DLD1 (cell line): ENCODE results near the gene CEP112.
"Not testable (repeated sequence)": the region's sequence is repeated elsewhere in the genome, so short reads cannot be mapped to it uniquely, and the experiment has no call there.

Experiments used
- in situ Hi-C: cut with HindIII; loops from 2 replicates; pipeline ENCODE4 v1.10.0; 2017; ENCODE audit warnings: low sequenced_read_pairs

Gene CEP112

GRCh38 chr17:65751263-65751662 is 440.7 kb downstream of the CEP112 start:
- in situ Hi-C loops: no loop called here

DNA sequence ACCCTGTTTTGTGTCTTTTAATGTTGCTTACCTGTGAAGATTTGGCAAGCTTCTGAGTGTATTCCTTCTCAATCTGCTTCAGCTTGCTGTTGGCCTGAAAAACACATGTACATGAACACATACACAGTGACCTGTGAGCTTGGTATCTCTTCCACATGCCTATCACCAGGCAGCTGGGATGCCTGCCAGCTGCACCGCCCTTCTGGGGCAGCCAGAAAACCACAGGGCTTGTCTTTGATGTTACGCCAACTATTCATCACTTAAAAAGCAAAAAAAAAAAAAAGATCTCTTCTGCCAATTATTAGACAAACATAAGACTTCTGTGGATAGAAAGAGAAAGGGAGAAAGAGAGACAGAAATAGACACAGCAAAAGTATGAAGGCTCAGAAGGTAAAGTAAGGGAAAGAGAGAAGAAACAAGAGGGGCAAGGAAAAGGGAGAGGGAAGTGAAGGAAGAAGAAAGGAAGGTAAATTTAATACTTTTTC is 441.3 kb downstream of the CEP112 start:
- in situ Hi-C loops: no loop called here

- in situ Hi-C loops: no loop called here
Measured at GRCh38 chr17:65750166-65750565, 441.8 kb downstream of the CEP112 start.

DNA sequence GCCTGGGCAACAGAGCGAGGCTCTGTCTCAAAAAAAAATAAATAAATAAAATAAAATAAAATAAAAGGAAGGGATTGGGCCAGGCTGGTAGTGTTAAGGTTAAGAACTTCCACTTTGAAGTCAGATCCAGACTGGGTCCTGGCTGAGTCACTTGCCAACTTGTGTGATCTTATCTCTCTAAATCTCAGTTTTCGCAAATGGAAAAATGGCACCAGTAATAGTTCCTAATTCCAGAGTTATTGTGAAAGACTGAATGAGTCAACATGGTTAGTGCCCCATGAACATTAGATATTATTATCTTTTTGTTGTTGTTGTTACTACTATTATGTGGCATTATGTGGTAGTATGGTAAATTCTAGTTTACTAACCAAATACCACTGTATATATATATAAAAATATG is 442.5 kb downstream of the CEP112 start:
- in situ Hi-C loops: no loop called here

DNA sequence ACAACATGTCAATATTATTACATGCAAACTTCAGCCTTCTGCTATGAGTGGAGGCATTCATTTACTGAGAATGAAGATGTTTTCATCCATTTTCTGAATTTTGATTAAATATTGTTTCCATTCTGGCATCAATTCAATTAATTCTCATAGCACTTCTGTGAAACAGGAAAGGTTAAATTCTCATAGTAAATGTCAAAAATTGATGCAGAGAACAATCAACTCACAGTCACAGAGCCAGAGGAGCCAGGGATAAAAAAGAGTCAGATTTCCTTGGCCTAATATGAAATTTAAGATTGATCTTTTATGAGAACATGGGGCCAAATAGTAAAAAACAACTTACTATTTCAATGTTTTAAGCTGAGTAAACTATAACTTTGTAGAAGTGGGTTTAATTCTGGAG is 446.7 kb downstream of the CEP112 start:
- in situ Hi-C loops: no loop called here

- in situ Hi-C loops: no loop called here
Measured at GRCh38 chr17:65743308-65743655, 448.7 kb downstream of the CEP112 start.

DNA sequence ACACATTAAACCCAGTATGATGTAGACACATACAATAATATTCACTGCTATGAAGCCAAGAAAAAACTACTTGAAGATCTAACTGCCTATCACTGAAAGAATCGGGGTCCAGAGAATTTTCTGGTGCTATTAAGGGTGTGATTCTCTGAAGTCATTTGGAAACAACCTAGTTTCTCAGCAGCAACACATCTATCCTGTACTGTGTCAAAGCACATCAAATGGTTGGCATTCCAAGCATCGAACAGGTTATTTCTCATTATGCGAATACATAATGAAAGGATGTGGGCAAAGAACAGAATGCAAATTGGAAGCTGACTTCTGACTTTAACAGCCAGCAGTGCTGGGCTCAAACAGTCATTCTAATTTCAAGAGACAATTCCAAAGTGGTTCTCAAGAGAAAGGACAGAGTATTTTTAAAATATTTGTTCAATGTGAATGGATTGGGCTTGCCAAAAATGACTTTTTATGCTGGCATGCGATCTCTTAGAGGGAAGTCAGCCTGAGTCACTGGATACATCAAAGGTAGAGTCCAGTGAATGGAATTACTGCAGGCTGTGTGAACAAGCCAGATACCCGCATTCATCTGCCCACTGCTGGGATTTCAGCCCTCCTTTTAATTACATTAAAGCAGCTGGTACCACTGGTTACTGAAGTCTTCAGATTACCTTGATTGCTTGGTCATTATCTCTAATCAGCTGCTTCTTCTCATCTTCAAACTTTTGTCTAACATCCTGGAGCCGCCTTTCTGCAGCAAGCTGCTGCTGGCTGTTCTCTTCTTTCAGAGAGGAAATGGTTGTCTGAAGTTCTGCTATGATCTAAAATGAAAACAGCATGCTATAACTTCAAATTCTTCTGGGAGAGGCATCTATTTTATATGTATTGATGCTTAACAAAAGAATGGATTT is 449.3 kb downstream of the CEP112 start:
- in situ Hi-C loops: no loop called here

GRCh38 chr17:65741710-65742109 is 450.2 kb downstream of the CEP112 start:
- in situ Hi-C loops: no loop called here

DNA sequence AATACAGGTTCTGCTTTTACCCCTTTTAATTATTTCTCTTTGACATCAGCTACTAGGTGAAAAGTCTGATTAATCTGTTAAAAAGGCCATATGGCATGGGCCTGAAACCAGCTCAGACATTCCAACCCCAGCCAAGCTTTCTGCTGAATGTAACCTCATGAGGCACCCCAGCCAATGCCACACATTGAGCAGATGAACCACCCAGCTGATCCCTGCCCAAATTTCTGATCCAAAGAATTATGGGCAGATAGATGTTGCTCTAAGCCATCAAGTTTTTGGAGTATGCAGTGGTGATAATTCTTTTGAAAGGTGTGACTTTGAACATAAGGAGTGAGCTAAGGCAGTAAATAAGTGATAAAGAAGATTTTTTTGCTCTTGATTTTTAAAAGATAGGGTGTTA is 452.9 kb downstream of the CEP112 start:
- in situ Hi-C loops: no loop called here

DNA sequence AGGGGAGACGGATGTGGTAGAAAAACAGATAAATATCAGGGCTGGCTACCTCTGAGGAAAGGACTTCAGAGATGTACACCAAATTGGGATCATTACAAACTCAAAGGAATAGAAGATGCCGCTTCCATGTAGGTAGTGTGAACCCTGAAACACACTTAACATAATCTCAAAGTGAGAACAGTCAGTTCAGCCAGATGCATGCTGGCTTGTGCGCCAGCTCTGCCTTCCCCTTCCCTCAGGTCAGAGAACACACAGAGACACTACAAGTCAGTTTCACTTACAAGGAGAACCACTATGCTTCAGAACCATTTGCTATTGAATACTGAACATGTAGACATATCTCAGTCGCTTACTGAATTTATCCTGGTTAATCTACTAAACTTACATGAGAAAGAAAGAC is 454.5 kb downstream of the CEP112 start:
- in situ Hi-C loops: no loop called here

- in situ Hi-C loops: no loop called here
Measured at GRCh38 chr17:65733314-65733713, 458.6 kb downstream of the CEP112 start.

DNA sequence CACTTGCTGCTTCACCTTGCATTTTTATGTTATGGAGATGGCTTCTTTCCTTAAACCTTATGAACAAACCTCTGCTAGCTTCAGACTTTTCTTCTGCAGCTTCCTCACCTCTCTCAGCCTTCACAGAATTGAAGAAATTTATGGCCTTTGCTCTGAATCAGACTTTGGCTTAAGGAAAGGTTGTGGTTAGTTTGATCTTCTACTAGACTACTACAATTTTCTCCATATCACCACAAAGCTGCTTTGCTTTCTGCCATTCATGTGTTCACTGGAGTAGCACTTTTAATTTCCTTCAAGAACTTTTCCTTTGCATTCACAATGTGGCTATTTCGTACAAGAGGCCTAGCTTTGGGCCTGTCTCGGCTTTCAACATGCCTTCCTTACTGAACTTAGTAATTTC is 459.3 kb downstream of the CEP112 start:
- in situ Hi-C loops: not testable (repeated sequence)

GRCh38 chr17:65730711-65731169 is 461.2 kb downstream of the CEP112 start:
- in situ Hi-C loops: no loop called here

GRCh38 chr17:65729207-65729606 is 462.7 kb downstream of the CEP112 start:
- in situ Hi-C loops: no loop called here

GRCh38 chr17:65727832-65728231 is 464.1 kb downstream of the CEP112 start:
- in situ Hi-C loops: no loop called here

- in situ Hi-C loops: no loop called here
Measured at GRCh38 chr17:65727246-65727645, 464.7 kb downstream of the CEP112 start.

GRCh38 chr17:65723431-65724151 is 468.3 kb downstream of the CEP112 start:
- in situ Hi-C loops: no loop called here

DNA sequence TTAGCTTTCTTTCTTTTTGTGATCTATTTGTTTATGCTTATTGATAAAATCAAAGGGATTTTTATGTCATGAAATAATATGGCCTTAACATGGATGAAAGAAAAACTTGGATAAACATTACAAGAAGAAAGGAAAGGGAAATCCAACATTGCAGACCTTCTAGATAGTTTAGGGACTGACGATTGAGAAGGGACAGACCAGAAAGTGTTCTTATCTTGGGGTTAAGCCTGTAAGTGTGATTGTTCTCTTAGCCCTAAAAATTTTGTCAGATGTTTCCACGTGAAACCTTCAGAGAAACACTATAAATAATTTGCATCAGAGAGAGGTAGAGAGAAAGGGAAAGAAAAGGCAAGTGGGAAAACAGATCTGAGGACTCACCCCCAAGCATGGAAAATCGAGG is 473.3 kb downstream of the CEP112 start:
- in situ Hi-C loops: no loop called here

DNA sequence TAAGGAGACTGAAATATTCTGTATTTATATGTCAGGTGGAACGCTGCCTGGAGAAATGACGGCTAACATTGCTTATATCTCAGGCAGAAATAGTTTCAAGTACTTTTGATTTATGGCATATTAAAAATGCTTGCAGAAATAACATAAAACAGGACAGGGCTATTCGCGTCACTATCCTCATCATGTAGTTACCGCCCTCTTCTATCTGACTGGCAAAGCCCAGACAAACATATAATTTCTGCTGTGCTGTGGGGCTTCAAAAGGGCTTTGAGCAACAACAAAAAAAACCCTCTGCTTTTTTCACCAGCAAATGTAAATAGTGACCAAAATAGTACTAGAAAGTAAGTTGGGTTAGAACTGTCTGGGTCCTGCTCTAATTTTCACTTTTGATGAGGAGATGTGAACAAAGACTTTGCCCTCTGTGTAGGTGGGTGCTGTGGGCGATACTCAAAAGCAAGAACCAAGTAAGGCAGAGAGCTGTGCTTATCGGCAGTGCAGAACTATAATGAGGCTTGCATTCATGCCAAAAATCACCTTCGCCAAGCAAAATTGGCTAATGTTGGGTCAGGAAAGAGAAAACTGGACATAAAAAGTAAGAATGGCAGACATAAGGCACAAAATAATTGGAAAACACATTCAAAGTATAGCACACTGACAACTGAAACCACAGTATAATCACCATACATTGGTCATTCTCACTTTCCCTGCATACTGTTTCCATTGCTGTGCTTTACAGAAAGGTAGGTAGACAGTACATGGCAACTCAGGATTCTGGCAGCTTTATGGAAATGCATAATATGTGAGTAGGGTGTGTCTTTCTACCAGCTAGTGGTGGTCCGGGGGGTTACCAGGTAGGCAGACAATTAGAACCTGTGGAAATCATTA is 479.3 kb downstream of the CEP112 start:
- in situ Hi-C loops: no loop called here

DNA sequence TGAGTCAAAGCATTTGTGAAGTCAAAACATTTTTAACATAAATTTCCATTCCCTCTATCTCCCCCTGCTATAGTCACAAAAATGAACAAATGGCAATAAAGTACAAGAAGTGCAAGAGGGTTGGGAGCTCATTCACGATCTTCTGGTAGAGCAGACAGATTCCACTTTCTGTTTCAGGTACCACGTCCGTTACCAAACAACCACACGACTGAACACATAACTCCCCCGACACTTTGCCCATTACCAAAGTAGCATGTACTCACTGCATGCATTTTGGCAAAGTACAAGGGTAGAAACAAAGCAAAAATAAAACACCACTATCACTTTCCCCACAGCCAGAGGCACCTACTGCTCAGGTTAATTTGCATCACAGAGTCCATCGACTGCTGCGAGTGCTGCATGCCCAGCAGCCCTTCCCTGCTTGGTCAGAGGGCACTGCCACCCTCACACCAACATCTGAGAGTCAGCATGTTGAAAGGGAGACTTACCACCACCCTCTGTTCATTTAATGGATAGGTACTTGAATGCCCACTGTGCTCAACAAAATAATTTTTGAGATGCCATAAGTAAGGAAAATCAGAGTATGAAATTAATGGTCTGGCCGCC is 480.2 kb downstream of the CEP112 start:
- in situ Hi-C loops: no loop called here

- in situ Hi-C loops: no loop called here
Measured at GRCh38 chr17:65707780-65708179, 484.2 kb downstream of the CEP112 start.
